WI38 (cell line): ENCODE data around the gene KDELR3.
A peak's percentile ranks its signal among the peaks of the same experiment; 100 is the strongest.

ENCODE experiments used
- H3K4me3 ChIP-seq: 2 replicates; pipeline ENCODE4 v1.5.1; 2011; ENCODE audit warnings: low read depth, mild to moderate bottlenecking, control low read depth, low read length
- TF ChIP-seq, protein P1 (sequence below): IDR thresholded peaks from 2 replicates; pipeline ENCODE4 v1.5.1; 2012; ENCODE audit warnings: low read depth, mild to moderate bottlenecking, control low read depth, low read length

The KDELR3 gene

GRCh38 chr22:38467904-38468442, at the start of gene KDELR3:
Gene KDELR3, plus strand, starts transcription at chr22:38468096. Its CDS starts 138 bp downstream, at chr22:38468234.
- peak within 1 kb of the TSS; percentile 92 for H3K4me3 ChIP-seq
- TF ChIP-seq, protein P1, sequence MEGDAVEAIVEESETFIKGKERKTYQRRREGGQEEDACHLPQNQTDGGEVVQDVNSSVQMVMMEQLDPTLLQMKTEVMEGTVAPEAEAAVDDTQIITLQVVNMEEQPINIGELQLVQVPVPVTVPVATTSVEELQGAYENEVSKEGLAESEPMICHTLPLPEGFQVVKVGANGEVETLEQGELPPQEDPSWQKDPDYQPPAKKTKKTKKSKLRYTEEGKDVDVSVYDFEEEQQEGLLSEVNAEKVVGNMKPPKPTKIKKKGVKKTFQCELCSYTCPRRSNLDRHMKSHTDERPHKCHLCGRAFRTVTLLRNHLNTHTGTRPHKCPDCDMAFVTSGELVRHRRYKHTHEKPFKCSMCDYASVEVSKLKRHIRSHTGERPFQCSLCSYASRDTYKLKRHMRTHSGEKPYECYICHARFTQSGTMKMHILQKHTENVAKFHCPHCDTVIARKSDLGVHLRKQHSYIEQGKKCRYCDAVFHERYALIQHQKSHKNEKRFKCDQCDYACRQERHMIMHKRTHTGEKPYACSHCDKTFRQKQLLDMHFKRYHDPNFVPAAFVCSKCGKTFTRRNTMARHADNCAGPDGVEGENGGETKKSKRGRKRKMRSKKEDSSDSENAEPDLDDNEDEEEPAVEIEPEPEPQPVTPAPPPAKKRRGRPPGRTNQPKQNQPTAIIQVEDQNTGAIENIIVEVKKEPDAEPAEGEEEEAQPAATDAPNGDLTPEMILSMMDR: no peak

- H3K4me3 ChIP-seq: no peak overlapping the region
- TF ChIP-seq, protein P1: no peak
Measured at GRCh38 chr22:38418589-38418988, 49.3 kb upstream of the KDELR3 start.

- no peak overlapping the region for H3K4me3 ChIP-seq
- TF ChIP-seq, protein P1: no peak
Measured at GRCh38 chr22:38419121-38419857, 48.6 kb upstream of the KDELR3 start.

GRCh38 chr22:38419858-38420160, 48.1 kb upstream of the KDELR3 start:
- no peak overlapping the region for H3K4me3 ChIP-seq
- TF ChIP-seq, protein P1: no peak

- TF ChIP-seq, protein P1: no peak
Measured at GRCh38 chr22:38420734-38421133, 47.2 kb upstream of the KDELR3 start.

DNA sequence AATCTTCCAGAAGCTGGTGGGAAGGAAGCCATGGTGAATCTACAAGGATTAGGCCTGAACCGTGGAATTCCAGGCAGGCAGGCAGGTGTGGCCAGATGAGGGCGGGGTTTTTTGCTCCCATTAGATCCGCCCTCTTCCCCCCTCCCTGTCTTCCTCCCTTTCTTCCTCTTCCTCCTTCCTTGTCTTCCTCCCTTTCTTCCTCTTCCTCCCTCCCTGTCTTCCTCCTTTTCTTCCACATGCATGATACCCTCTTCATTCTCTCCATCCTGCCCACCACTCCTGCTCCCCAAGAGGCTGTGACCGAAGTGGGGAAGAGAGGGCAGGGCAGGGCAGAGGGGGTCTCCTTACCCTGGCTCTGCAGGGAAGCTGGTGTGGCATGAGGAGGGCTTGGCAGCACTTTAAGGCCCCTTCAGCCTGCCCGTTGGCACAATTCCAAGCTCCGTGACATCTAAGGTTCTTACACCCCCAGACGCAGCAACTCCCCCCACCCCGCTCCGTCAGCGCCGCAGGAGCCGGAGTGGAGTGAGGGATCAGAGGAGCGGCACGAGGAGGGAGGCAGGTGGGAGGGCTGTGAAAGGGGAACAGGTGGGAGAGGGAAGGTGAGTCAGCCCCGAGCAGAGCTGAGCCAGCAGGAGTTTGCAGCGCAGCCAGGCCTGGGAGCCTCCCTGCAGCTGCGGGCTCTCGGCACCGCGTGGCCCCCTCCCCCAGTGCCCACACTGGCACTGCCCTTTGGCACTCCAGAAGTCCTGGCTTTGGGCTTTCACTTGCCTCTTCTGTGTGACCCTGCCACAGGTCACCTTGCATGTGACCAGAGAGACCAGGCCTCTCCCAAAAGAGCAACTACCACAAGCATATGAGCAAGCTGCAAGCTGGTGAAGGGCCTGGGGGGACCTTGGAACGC, 45.0 kb upstream of the KDELR3 start:
- H3K4me3 ChIP-seq: no peak overlapping the region
- TF ChIP-seq, protein P1: no peak

More at GRCh38 chr22:38420734-38421133, 47.2 kb upstream of the KDELR3 start:
- H3K4me3 ChIP-seq: no peak overlapping the region
